HCT116 (cell line): Measurements from ENCODE around the gene FASN. TPM values are rescaled to one million over a fixed set of nuclear protein-coding genes. Genes with fewer than 3 reads are reported as not detected.

Experiments
- ATAC-seq: fragments of 200-7000 bp; cut with Tn5 transposase; 2 replicates; pipeline ENCODE4 v1.9.1; 2020; ENCODE audit warnings: mild to moderate bottlenecking, moderate library complexity
- BruUV-seq: library from RNA; stranded (reverse); fragments of 400-500 nt; replicated peaks from 2 replicates; lab custom pipeline; 2021; lab: Mats Ljungman, UMichigan
- CTCF ChIA-PET: fragments of 300-600 bp; sonication (Branson Sonifier 250); formaldehyde crosslinking; loops from one replicate; lab custom pipeline; 2021; ENCODE audit warnings: antibody characterized with exemption; lab: Charles Lee
- POLR2A ChIA-PET: fragments of 300-600, 350-600 bp; sonication (Branson Sonifier 250); formaldehyde crosslinking; loops from one replicate; lab custom pipeline; 2021; ENCODE audit warnings: antibody characterized with exemption; lab: Charles Lee
- RAD21 ChIA-PET, 2 experiments: fragments of 300-600 bp; sonication (Branson Sonifier 250); formaldehyde crosslinking; loops; one replicate each; lab custom pipeline; 2023; ENCODE audit warnings: low total read pairs in 2 of 2; ENCODE audit not compliant: uncharacterized antibody in 2 of 2, unreplicated experiment in 2 of 2, low non-redundant PET in 1 of 2; lab: Charles Lee
- DNase-seq: peaks from one replicate; pipeline ENCODE4 v3.0.0-alpha.2; 2010; ENCODE audit warnings: low read depth, low spot score
- H2AFZ ChIP-seq: fragments of 200-600 bp; shearing (Covaris generic), sonication (generic); 2 replicates; pipeline ENCODE4 v1.6.1; 2017; ENCODE audit warnings: low read depth, mixed run types, mixed read lengths, antibody characterized with exemption, low read length; ENCODE audit not compliant: poor library complexity, severe bottlenecking
- H3K27ac ChIP-seq: 2 replicates; pipeline ENCODE4 v1.5.1; 2012; ENCODE audit warnings: low read depth, low read length
- H3K27me3 ChIP-seq: fragments of 200-600 bp; sonication (generic); 2 replicates; pipeline ENCODE4 v1.6.1; 2016; ENCODE audit warnings: mixed run types, low read length, mixed read lengths; ENCODE audit not compliant: insufficient read depth
- H3K36me3 ChIP-seq, 2 experiments: fragments of 200-500 bp in 1 of 2; fragments of 200-600 bp in 1 of 2; sonication (Bioruptor generic) in 1 of 2; sonication (generic) in 1 of 2; 2 replicates each; pipeline versions ENCODE4 v1.5.1 to v1.6.1; 2014 to 2016; ENCODE audit warnings: low read length in 2 of 2, inconsistent platforms in 1 of 2, mixed read lengths in 1 of 2, mixed run types in 1 of 2; ENCODE audit not compliant: insufficient read depth in 2 of 2, control insufficient read depth in 1 of 2
- H3K4me1 ChIP-seq, 2 experiments: fragments of 200-600 bp in 1 of 2; sonication (generic) in 1 of 2; 2 replicates each; pipeline versions ENCODE4 v1.5.1 to v1.6.1; 2012 to 2017; ENCODE audit warnings: low read length in 2 of 2, inconsistent platforms in 1 of 2, mild to moderate bottlenecking in 1 of 2, mixed read lengths in 1 of 2, mixed run types in 1 of 2, moderate library complexity in 1 of 2; ENCODE audit not compliant: insufficient read depth in 2 of 2, control insufficient read depth in 1 of 2
- H3K4me2 ChIP-seq: fragments of 200-600 bp; sonication (generic); 2 replicates; pipeline ENCODE4 v1.6.1; 2017; ENCODE audit warnings: mixed run types, low read length, mixed read lengths
- H3K4me3 ChIP-seq, 2 experiments: fragments of 200-600 bp in 1 of 2; sonication (generic) in 1 of 2; replicated peaks in 1 of 2; 2 replicates each; pipeline ENCODE4 v1.5.1; 2011 to 2016; ENCODE audit warnings: low read length in 2 of 2, control low read depth in 1 of 2, low read depth in 1 of 2, mild to moderate bottlenecking in 1 of 2, mixed read lengths in 1 of 2, mixed run types in 1 of 2
- H3K79me2 ChIP-seq: fragments of 200-600 bp; sonication (generic); 2 replicates; pipeline ENCODE4 v1.6.1; 2017; ENCODE audit warnings: mild to moderate bottlenecking, mixed run types, low read length, moderate library complexity, mixed read lengths; ENCODE audit not compliant: insufficient read depth
- H3K9ac ChIP-seq: fragments of 200-600 bp; sonication (generic); 2 replicates; pipeline ENCODE4 v1.6.1; 2016; ENCODE audit warnings: low read length, mixed read lengths
- H3K9me2 ChIP-seq: fragments of 200-600 bp; sonication (generic), shearing (Covaris generic); 2 replicates; pipeline ENCODE4 v1.6.1; 2017; ENCODE audit warnings: mixed run types, mild to moderate bottlenecking, moderate library complexity; ENCODE audit not compliant: insufficient read depth
- H3K9me3 ChIP-seq, 2 experiments: fragments of 200-500 bp in 1 of 2; fragments of 200-600 bp in 1 of 2; sonication (Bioruptor generic) in 1 of 2; sonication (generic) in 1 of 2; 2 replicates each; pipeline ENCODE4 v1.6.1; 2014 to 2017; ENCODE audit warnings: low read length in 2 of 2, mixed read lengths in 2 of 2, inconsistent platforms in 1 of 2, low read depth in 1 of 2, mild to moderate bottlenecking in 1 of 2, mixed run types in 1 of 2, moderate library complexity in 1 of 2; ENCODE audit not compliant: control insufficient read depth in 1 of 2, insufficient read depth in 1 of 2
- H4K20me1 ChIP-seq: fragments of 200-600 bp; sonication (generic), shearing (Covaris generic); 2 replicates; pipeline ENCODE4 v1.6.1; 2017; ENCODE audit warnings: mixed run types, mild to moderate bottlenecking, moderate library complexity; ENCODE audit not compliant: insufficient read depth
- CEBPB ChIP-seq: IDR thresholded peaks from 2 replicates; pipeline ENCODE4 v1.6.1; 2012; ENCODE audit warnings: low read depth
- ELF1 ChIP-seq: IDR thresholded peaks from 2 replicates; pipeline ENCODE4 v1.6.1; 2012; ENCODE audit warnings: low read depth, borderline replicate concordance
- FOSL1 ChIP-seq: IDR thresholded peaks from 2 replicates; pipeline ENCODE4 v1.6.1; 2012; ENCODE audit warnings: low read depth
- POLR2AphosphoS5 ChIP-seq: IDR thresholded peaks from 2 replicates; pipeline ENCODE4 v1.6.1; 2011; ENCODE audit warnings: mild to moderate bottlenecking, low read depth, low read length, moderate library complexity
- RAD21 ChIP-seq: IDR thresholded peaks from 2 replicates; pipeline ENCODE4 v1.6.1; 2012; ENCODE audit warnings: low read depth, mild to moderate bottlenecking
- SIN3A ChIP-seq: IDR thresholded peaks from 2 replicates; pipeline ENCODE4 v1.6.1; 2012; ENCODE audit warnings: low read depth
- YY1 ChIP-seq: IDR thresholded peaks from 2 replicates; pipeline ENCODE4 v1.6.1; 2011; ENCODE audit warnings: low read length, low read depth, moderate library complexity, mild to moderate bottlenecking; ENCODE audit not compliant: insufficient replicate concordance; ENCODE audit errors: extremely low read depth
- ZFX ChIP-seq: fragments of 450-650 bp; IDR thresholded peaks from 2 replicates; pipeline ENCODE4 v1.6.1; 2017
- intact Hi-C: fragments of 100-400 bp; cut with micrococcal nuclease; formaldehyde crosslinking; loops from 2 replicates; pipeline ENCODE4 v1.10.0; 2022
- total RNA-seq: library from RNA; stranded (reverse); gene quantifications from one replicate; pipeline ENCODE4 v1.2.1, GENCODE V29; 2021; ENCODE audit not compliant: unreplicated experiment
- TF ChIP-seq, protein P1 (sequence below): IDR thresholded peaks from 2 replicates; pipeline ENCODE4 v1.6.1; 2012
- TF ChIP-seq, protein P2 (sequence below): IDR thresholded peaks from 2 replicates; pipeline ENCODE4 v1.6.1; 2011; ENCODE audit warnings: mild to moderate bottlenecking, low read length, moderate library complexity; ENCODE audit not compliant: insufficient replicate concordance; ENCODE audit errors: extremely low read depth

FASN gene
- total RNA-seq, 1 experiment from 2014 or later = 754 TPM

DNA sequence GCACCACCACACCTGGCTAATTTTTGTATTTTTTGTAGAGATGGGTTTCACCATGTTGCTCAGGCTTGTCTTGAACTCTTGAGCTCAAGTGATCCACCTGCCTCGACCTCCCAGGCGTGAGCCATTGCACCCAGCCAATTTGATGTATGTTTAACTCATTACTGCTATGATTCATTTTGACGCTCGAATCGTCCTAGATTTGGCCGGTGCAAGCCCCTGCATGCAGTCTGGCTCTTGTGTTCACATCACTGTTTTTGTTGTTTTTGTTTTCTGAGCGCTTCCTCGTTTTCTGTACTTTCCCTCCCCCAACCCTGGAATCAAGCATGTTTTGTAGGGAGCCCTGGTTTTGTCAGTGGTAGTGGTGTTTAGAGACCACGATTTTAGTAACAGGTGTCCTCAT lies 24.6 kb downstream of the FASN start:
- intact Hi-C loops = no loop called here
- POLR2A ChIA-PET = no interaction called here
- 0 out of 2 replicates have a peak, but pooled peaks have one; percentile 27 for TF ChIP-seq ZFX
- no peak for TF ChIP-seq POLR2AphosphoS5
- TF ChIP-seq, protein P1, sequence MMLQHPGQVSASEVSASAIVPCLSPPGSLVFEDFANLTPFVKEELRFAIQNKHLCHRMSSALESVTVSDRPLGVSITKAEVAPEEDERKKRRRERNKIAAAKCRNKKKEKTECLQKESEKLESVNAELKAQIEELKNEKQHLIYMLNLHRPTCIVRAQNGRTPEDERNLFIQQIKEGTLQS = no peak
- no peak for TF ChIP-seq YY1

DNA sequence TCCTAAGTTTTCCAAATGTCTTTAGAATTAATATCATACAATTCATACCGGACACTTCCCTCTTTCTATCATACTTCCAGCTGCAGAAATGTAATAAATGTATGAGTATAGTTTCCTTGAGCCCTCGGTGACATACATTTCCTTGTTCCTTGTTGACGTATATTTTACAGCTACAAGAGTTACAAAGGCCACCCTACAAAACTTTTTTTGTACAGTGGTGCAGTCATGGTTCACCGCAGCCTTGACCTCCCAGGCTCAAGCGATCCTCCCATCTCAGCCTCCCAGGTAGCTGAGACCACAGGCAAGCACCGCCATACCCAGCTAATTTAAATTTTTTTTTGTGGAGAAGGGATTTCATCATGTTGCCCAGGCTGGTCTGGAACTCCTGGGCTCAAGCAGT lies 25.2 kb downstream of the FASN start:
- DNase-seq (no peak), ATAC-seq (no peak)
- CTCF ChIA-PET = no interaction called here
- H3K27me3 ChIP-seq = no peaks in the 10 kb centered on the region
- H3K4me1 ChIP-seq = no peaks in the 10 kb centered on the region
- H4K20me1 ChIP-seq = peaks cover 2% of the 10 kb centered on the region; the same call in 1 of the 2 replicates
- RAD21 ChIA-PET = no interaction called here
- H3K4me3 ChIP-seq = no peak overlapping the region
- TF ChIP-seq YY1 (no peak), FOSL1 (no peak), POLR2AphosphoS5 (no peak), ELF1 (no peak), ZFX (no peak), RAD21 (no peak), CEBPB (no peak), SIN3A (no peak)
- TF ChIP-seq, protein P2, sequence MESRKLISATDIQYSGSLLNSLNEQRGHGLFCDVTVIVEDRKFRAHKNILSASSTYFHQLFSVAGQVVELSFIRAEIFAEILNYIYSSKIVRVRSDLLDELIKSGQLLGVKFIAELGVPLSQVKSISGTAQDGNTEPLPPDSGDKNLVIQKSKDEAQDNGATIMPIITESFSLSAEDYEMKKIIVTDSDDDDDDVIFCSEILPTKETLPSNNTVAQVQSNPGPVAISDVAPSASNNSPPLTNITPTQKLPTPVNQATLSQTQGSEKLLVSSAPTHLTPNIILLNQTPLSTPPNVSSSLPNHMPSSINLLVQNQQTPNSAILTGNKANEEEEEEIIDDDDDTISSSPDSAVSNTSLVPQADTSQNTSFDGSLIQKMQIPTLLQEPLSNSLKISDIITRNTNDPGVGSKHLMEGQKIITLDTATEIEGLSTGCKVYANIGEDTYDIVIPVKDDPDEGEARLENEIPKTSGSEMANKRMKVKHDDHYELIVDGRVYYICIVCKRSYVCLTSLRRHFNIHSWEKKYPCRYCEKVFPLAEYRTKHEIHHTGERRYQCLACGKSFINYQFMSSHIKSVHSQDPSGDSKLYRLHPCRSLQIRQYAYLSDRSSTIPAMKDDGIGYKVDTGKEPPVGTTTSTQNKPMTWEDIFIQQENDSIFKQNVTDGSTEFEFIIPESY = no peak
- no peaks in the 10 kb centered on the region for H3K79me2 ChIP-seq
- H3K9me2 ChIP-seq = no peaks in the 10 kb centered on the region
- H2AFZ ChIP-seq = no peak overlapping the region
- BruUV-seq = no TSS peak
- H3K9me3 ChIP-seq = no peaks in the 10 kb centered on the region
- no peak overlapping the region for H3K27ac ChIP-seq
- H3K36me3 ChIP-seq = no peaks in the 10 kb centered on the region
- intact Hi-C loops = no loop called here
- POLR2A ChIA-PET = interaction anchor here (0.6 kb wide), 1 partner anchor 50 kb away, joined by 3 read pairs; the partner anchor contains the start of genes CENPX and LRRC45
- no peak overlapping the region for H3K4me2 ChIP-seq
- H3K9ac ChIP-seq = no peak overlapping the region

More for the DNA sequence above, 24.6 kb downstream of the FASN start:
- no peaks in the 10 kb centered on the region for H3K9me3 ChIP-seq
- H4K20me1 ChIP-seq = peaks cover 8% of the 10 kb centered on the region; the same call in 1 of the 2 replicates
- no peak overlapping the region for H3K27ac ChIP-seq
- no peak overlapping the region for H2AFZ ChIP-seq
- no peak overlapping the region for H3K4me3 ChIP-seq
- no peaks in the 10 kb centered on the region for H3K4me1 ChIP-seq
- H3K4me2 ChIP-seq = no peak overlapping the region
- H3K9ac ChIP-seq = no peak overlapping the region
- no TSS peak for BruUV-seq
- H3K79me2 ChIP-seq = no peaks in the 10 kb centered on the region
- no peaks in the 10 kb centered on the region for H3K27me3 ChIP-seq
- CTCF ChIA-PET = no interaction called here
- H3K36me3 ChIP-seq = peaks cover 0 to 5% of the 10 kb centered on the region in 2 experiments; a peak in 1 of 4 replicates
- no peak for DNase-seq
- RAD21 ChIA-PET = no interaction called here
- ATAC-seq = no peak
- H3K9me2 ChIP-seq = no peaks in the 10 kb centered on the region
